AG10803 (cell line): ENCODE results near the gene DEGS2.

Source experiments
- DNase-seq: peaks from one replicate; pipeline ENCODE4 v3.0.0; 2010; ENCODE audit warnings: low read depth
- H3K4me3 ChIP-seq: 2 replicates; pipeline ENCODE4 v1.5.1; 2011; ENCODE audit warnings: mild to moderate bottlenecking, low read length, control low read depth
- CTCF ChIP-seq: conservative IDR thresholded peaks from 2 replicates; pipeline ENCODE4 v1.5.1; 2011; ENCODE audit warnings: mild to moderate bottlenecking, low read length, control low read depth, inconsistent platforms

DEGS2 gene

GRCh38 chr14:100104523-100105300 lies 54.7 kb downstream of the DEGS2 start:
- no peak; the same call in 1 of the 2 replicates for TF ChIP-seq CTCF
- H3K4me3 ChIP-seq, result no peak overlapping the region
- no peak for DNase-seq

DNA sequence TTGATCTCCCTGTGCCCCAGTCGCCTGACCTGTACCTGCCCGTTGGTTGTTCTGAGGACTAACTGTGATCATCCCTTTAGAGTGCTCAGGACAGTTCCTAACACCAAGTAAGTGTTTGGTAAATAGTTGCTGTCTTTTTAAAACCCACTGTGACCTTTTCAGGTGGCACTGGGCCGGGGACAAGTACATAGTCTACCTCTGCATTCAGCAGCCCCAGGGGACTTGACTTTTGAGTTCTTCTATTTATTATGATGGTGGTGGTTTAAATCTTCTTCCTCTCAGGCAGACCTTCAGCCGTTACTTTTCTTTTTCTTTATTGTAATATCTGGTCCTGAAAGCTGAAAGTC lies 55.5 kb downstream of the DEGS2 start:
- no peak for TF ChIP-seq CTCF

GRCh38 chr14:100103250-100104005 lies 56.0 kb downstream of the DEGS2 start:
- DNase-seq, result peak; percentile 26
- TF ChIP-seq CTCF, result no peak
- no peak overlapping the region for H3K4me3 ChIP-seq

More for the DNA sequence above, 55.5 kb downstream of the DEGS2 start:
- no peak for DNase-seq
- no peak overlapping the region for H3K4me3 ChIP-seq

DNA sequence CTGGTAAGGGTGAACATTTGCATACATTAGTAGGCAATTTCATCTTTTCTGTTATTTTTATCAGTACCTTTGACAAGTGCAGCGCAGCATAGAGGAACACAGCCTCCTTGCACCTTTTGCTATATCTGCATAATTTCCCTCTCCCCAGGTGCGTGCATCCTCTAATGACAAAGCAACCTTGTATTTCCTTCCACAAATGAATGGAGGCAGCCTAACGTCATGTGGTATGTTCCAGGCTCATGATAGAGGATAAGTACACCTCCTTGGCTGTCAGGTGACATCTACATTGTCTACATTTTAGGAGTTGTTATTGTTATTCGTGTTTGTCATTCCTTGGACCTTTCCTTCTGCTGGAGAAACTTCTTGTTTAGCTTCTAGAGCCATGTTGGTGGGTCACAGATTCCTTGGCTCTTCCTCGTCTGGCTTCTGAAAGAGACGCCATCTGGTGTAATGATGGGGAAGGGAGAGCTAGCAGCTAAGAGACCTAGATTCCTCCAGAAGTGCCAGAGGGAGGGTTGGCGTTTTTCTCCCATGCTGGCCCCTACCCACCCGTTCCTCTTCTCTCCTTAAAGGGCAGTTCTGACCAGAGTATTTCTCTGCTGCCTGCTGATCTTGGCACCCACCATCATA lies 57.2 kb downstream of the DEGS2 start:
- no peak for TF ChIP-seq CTCF
- H3K4me3 ChIP-seq, result no peak overlapping the region
- no peak for DNase-seq

DNA sequence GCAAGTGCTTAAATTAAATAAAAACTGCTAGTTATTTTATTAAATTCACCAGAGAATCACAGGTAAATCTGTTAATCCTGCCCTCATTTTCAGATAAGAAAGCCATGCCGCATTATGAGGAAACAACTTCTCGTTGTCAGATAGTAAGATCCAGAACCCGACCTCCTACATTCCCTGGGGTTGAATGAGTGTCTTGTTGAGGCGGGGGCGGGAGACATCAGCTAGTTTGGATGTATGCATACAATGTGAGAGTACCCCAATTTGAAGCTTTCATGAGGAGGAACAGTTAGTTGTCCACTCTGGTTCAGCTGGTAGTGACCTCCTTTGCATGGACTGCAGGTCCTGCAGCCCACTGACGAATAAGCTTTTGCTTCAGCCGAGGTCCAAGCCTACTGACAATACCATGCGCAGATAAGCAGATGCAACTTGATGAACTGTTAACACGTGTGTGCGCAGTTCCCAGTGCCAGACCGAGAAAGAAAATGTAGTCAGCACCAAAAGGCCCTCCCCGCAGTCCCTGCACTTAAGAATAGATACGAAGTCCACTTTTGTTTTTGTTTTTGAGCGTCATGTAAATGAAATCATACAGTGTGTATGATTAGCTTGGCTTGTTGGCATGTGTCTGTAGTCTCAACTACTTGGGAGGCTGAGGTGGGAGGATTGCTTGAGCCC lies 59.3 kb downstream of the DEGS2 start:
- H3K4me3 ChIP-seq, result no peak overlapping the region
- TF ChIP-seq CTCF, result no peak
- no peak for DNase-seq

GRCh38 chr14:100098171-100098570 lies 61.3 kb downstream of the DEGS2 start:
- no peak for DNase-seq
- no peak overlapping the region for H3K4me3 ChIP-seq
- no peak for TF ChIP-seq CTCF
